ENCODE results near the gene FRMPD4. TPM values are rescaled to one million over a fixed set of nuclear protein-coding genes. Genes with fewer than 3 reads are reported as not detected.

FRMPD4 gene
- total and polyA plus RNA-seq, 8 donors: 0.45 to 0.86 (median 0.68) TPM; not detected in 2

DNA sequence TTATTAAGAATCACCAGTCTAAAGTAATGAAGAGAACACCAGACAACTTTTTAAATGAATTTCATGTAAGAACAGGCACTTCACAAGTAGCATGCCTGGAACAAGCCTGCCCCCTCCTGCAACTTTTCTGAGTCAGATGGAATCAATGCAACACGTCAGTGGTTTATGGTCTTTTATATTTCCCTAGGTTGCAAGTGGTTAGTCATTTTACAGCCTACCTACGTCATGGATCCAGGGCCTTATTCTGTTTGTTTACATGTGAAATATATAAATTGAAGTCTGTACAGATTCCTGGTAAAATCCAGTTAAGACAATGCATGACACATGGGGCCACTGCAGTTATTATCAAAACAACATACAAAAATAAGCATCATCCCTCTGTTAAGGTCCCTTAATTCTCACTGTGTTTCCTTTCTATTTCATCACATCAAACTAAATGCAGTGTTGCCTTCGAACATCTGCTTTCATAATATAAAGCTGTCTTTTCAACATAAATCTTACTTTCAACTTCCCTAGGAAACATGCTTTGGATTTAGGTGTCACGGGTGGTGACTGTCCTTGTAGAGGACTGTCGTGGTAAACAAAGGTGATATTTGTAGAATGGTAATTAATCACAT, 309.3 kb downstream of the FRMPD4 start:
- H3K9me3 ChIP-seq: no peaks in the 10 kb centered on the region
- ATAC-seq (no peak), DNase-seq (peak in 1 of 4 donors; percentile 6)
- H3K4me1 ChIP-seq: no peaks in the 10 kb centered on the region
- TF ChIP-seq, protein P1, sequence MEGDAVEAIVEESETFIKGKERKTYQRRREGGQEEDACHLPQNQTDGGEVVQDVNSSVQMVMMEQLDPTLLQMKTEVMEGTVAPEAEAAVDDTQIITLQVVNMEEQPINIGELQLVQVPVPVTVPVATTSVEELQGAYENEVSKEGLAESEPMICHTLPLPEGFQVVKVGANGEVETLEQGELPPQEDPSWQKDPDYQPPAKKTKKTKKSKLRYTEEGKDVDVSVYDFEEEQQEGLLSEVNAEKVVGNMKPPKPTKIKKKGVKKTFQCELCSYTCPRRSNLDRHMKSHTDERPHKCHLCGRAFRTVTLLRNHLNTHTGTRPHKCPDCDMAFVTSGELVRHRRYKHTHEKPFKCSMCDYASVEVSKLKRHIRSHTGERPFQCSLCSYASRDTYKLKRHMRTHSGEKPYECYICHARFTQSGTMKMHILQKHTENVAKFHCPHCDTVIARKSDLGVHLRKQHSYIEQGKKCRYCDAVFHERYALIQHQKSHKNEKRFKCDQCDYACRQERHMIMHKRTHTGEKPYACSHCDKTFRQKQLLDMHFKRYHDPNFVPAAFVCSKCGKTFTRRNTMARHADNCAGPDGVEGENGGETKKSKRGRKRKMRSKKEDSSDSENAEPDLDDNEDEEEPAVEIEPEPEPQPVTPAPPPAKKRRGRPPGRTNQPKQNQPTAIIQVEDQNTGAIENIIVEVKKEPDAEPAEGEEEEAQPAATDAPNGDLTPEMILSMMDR (IDR thresholded peaks at IDR 0.05): no peak
- H3K4me3 ChIP-seq: no peak overlapping the region
- intact Hi-C loops (cut with DNase I): no loop called here
- no peaks in the 10 kb centered on the region for H3K27me3 ChIP-seq
- H3K27ac ChIP-seq: no peak overlapping the region
- no peaks in the 10 kb centered on the region for H3K36me3 ChIP-seq

DNA sequence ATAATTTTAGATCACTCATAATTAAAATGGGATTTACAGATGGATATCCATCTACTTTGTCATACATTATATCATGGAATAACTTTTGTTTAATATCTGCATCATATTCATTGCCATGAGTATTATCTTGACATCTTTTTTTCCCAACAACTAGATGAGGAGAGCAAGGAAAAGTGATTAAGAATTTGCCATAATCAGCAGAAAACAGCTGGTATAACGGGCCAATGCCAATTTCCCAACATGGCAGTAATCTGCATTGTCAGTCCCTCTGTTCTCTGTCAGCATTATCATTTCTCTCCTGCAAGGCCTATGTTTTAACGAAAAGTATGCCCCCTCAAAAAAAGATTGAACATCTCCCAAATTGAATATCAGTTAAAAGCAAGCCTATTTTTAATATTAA, 314.0 kb downstream of the FRMPD4 start:
- TF ChIP-seq, protein P1 (IDR thresholded peaks at IDR 0.05): no peak
- no peaks in the 10 kb centered on the region for H3K36me3 ChIP-seq
- H3K4me1 ChIP-seq: no peaks in the 10 kb centered on the region
- H3K4me3 ChIP-seq: no peak overlapping the region
- intact Hi-C loops (cut with DNase I): no loop called here
- ATAC-seq (no peak), DNase-seq (no peak)
- no peak overlapping the region for H3K27ac ChIP-seq
- peaks cover 0 to 2% of the 10 kb centered on the region in 2 donors for H3K27me3 ChIP-seq
- no peaks in the 10 kb centered on the region for H3K9me3 ChIP-seq

DNA sequence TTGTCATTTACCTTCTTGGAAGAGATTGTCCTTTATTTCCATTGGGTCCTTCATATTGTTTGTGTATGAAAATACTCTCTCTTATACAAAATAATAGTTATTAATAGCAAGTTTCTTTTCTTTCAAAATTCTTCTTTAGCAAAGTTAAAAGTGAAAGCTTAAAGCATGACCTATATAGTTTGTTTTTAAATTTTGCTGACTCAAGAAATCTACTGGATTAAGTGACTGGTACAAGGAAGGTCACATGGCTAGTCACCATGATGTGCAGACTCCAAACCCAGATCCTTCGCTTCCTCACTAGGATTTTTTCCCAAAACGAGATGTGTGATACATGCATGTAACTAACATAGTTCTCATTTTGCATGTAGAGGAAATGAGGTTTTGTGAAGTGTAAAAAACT, 322.7 kb downstream of the FRMPD4 start:
- no peaks in the 10 kb centered on the region for H3K36me3 ChIP-seq
- H3K27ac ChIP-seq: no peak overlapping the region
- no peaks in the 10 kb centered on the region for H3K9me3 ChIP-seq
- no peaks in the 10 kb centered on the region for H3K27me3 ChIP-seq
- no peaks in the 10 kb centered on the region for H3K4me1 ChIP-seq
- DNase-seq (no peak), ATAC-seq (no peak)
- no peak overlapping the region for H3K4me3 ChIP-seq
- intact Hi-C loops (cut with DNase I): no loop called here
- TF ChIP-seq, protein P1 (IDR thresholded peaks at IDR 0.05): no peak

DNA sequence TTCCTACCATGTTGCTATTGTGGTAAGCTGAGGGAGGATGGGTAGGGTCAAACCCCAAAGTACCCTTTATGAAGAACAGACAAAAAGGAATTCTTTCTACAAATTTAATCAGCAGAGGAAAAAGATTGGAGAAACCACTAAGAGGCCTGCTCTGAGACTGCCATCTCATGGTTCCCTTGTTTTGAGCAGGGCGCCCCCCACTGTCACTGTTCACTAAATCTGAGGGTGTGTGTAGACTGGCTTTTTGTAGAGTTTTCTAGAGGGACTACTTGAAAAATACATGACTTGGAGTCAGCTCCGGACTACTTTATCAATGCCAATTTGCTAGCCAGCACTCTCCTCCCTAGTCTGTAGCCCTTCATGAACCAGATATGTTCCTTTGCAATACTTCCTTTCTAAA, 324.8 kb downstream of the FRMPD4 start:
- Histone ChIP-seq H3K36me3 (no peaks in the 10 kb centered on the region), H3K27me3 (no peaks in the 10 kb centered on the region), H3K4me1 (no peaks in the 10 kb centered on the region), H3K9me3 (no peaks in the 10 kb centered on the region), H3K27ac (no peak overlapping the region), H3K4me3 (no peak overlapping the region)
- intact Hi-C loops (cut with DNase I): no loop called here
- ATAC-seq: no peak
- TF ChIP-seq, protein P1 (IDR thresholded peaks at IDR 0.05): no peak
- DNase-seq: no peak

DNA sequence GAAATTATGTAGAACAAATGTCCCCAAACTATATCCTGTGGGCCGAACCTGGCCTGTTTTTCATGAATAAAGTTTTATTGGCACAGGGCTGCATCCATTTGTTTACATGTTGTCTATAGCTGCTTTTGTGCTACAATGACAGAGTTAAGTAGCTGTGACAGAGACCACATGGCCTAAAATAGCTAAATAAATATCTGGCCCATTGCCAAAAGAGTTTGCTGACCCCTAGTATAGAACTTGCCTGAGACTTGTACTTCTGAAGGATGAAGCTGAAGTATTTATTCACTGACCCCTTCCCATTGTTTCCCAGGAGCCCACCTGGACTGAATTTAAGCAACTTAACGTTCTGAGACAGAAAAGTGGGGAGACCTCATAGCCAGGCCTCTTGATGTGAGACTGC, 325.6 kb downstream of the FRMPD4 start:
- intact Hi-C loops (cut with DNase I): no loop called here
- H3K27me3 ChIP-seq: no peaks in the 10 kb centered on the region
- DNase-seq: no peak
- no peak for ATAC-seq
- H3K36me3 ChIP-seq: no peaks in the 10 kb centered on the region
- no peaks in the 10 kb centered on the region for H3K9me3 ChIP-seq
- TF ChIP-seq, protein P1 (IDR thresholded peaks at IDR 0.05): no peak
- H3K27ac ChIP-seq: no peak overlapping the region
- no peak overlapping the region for H3K4me3 ChIP-seq
- H3K4me1 ChIP-seq: no peaks in the 10 kb centered on the region
